ENCODE measurements around the gene TRPC4AP. TPM values are rescaled to one million over a fixed set of nuclear protein-coding genes. Genes with fewer than 3 reads are reported as not detected.
A peak's percentile ranks its signal among the peaks of the same experiment; 100 is the strongest.

TRPC4AP gene
- total RNA-seq, 4 donors from 2014 or later = 57.3 to 85.3 (median 70.1) TPM

DNA sequence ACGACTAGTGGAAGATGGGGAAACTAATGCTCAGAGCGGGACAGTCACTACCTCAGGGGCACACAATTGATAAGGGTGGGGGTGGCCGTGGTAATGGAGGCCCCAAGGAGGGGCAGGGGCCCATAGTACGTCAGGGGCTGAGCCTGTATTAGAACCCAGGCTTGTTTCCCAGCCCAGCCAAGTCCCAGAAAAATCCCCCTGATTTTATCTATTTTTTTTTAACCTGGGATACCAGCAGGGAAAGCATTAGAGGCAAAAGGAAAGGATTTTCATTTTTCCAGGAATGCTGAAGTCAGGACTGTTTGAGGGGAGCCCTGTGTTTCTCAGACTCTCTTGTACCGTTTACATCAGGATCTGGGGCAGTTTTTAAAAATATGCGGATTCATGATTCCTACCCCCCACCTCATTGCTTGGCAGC, 136.6 kb downstream of the TRPC4AP start:
- no peak for TF ChIP-seq POLR2AphosphoS5 (IDR thresholded peaks at IDR 0.05)
- TF ChIP-seq, protein P1, sequence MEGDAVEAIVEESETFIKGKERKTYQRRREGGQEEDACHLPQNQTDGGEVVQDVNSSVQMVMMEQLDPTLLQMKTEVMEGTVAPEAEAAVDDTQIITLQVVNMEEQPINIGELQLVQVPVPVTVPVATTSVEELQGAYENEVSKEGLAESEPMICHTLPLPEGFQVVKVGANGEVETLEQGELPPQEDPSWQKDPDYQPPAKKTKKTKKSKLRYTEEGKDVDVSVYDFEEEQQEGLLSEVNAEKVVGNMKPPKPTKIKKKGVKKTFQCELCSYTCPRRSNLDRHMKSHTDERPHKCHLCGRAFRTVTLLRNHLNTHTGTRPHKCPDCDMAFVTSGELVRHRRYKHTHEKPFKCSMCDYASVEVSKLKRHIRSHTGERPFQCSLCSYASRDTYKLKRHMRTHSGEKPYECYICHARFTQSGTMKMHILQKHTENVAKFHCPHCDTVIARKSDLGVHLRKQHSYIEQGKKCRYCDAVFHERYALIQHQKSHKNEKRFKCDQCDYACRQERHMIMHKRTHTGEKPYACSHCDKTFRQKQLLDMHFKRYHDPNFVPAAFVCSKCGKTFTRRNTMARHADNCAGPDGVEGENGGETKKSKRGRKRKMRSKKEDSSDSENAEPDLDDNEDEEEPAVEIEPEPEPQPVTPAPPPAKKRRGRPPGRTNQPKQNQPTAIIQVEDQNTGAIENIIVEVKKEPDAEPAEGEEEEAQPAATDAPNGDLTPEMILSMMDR (IDR thresholded peaks at IDR 0.05) = peak in 1 of 5 experiments; percentile 20
- no peak for TF ChIP-seq POLR2A (IDR thresholded peaks at IDR 0.05)
- peaks cover 0 to 4% (median 0%) of the 10 kb centered on the region in 4 donors for H3K36me3 ChIP-seq
- no peak for DNase-seq
- in situ Hi-C loops (cut with MboI; ENCODE audit: low pct_ligation_motif_present in 1 of 4, low pct_unique_long_range_greater_than_20kb in 1 of 4, low sequenced_read_pairs in 3 of 4) (loop anchor here in 3 of 4 donors (5.0 kb wide), 1 partner anchor 84 kb away; the partner anchor contains the start of gene GGT7 (in 3 of the 3)), intact Hi-C loops (cut with DNase I; ENCODE audit: low total_unique reads) (loop anchor here (5.0 kb wide), 1 partner anchor 84 kb away; the partner anchor contains the start of gene GGT7)
- peaks cover 11 to 38% (median 16%) of the 10 kb centered on the region in 4 donors for H3K4me1 ChIP-seq
- WGBS, 2 donors (ENCODE audit: low coverage in 1 of 2) = 18 to 25% methylated on average over 2 to 6 of the region's 6 CpGs
- peak overlapping the region; percentile 86 to 91 (median 90) for H3K27ac ChIP-seq
- no peaks in the 10 kb centered on the region for H3K9me3 ChIP-seq
- peak overlapping the region; percentile 15 to 67 (median 50) for H3K4me3 ChIP-seq
- H3K27me3 ChIP-seq = no peaks in the 10 kb centered on the region

DNA sequence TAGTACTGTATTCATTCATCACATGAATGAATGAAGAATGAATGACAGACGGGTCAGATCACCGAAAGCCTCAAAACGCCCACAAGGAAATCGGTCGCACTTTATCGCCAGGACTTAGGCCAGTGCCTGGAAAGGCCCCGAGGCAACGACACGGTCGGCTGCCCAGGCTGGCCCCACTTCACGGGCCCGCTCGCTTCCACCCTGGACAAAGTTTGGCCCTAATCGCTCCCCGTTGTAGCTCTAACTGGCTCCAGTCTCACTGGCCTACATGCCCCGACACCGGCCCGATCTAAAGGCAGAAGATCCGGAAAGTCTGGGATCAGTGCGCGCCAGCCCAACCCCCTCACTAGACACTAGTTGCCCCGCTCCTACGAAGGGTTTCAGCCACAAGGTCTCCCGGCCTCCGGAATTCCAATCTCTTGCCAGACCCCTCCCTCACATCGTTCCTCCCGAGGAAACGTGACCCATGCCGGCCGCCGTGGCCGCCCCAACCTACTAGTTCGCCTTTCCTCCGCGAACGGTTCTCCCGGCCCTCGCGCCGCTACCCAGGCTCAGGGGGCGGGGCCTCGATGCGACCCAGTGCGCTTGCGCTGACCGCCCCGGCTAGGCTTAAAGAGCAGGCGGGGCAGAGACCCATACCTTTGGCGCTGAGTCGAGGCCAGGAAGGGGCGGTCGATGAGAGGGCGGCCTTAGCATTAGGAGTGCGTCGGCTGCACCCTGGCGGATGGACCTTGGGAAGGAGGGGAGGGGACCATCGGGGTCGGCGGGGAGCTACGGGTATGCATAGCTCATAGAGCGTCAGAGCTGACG, 137.2 kb downstream of the TRPC4AP start, which contains the start of the genes GSS and MYH7B:
TSS of gene GSS (minus strand) at position 576 of the 810 bp plus-strand sequence. CDS start 3,954 bp downstream, outside the sequence.
TSS of gene MYH7B (plus strand) at position 638 of the 810 bp plus-strand sequence. CDS start 22,138 bp downstream, outside the sequence.
- peaks cover 11 to 42% (median 14%) of the 10 kb centered on the region in 4 donors for H3K4me1 ChIP-seq
- peak within 1 kb of the TSS; percentile 42 to 79 (median 63) for H3K4me3 ChIP-seq
- H3K27ac ChIP-seq = peak within 1 kb of the TSS; percentile 86 to 91 (median 90)
- DNase-seq = peak; percentile 99
- in situ Hi-C loops (cut with MboI; ENCODE audit: low pct_ligation_motif_present in 1 of 4, low pct_unique_long_range_greater_than_20kb in 1 of 4, low sequenced_read_pairs in 3 of 4) = loop anchor here in 3 of 4 donors (5.0 kb wide), 1 partner anchor 83 kb away; the partner anchor contains the start of gene GGT7 (in 3 of the 3)
- TF ChIP-seq POLR2A (IDR thresholded peaks at IDR 0.05) (peak; percentile 84), EP300 (IDR thresholded peaks at IDR 0.05; ENCODE audit: low read depth) (no peak), POLR2AphosphoS5 (IDR thresholded peaks at IDR 0.05) (peak; percentile 91 to 95 (median 93))
- TF ChIP-seq, protein P1 (IDR thresholded peaks at IDR 0.05) = peak; percentile 35 to 84 (median 44)
- 1% methylated on average over 60 of the region's 62 CpGs; no CpG with 5 or more reads in 1 of the 2 donors for WGBS, 2 donors (ENCODE audit: low coverage in 1 of 2)
- H3K9me3 ChIP-seq = no peaks in the 10 kb centered on the region
- no peaks in the 10 kb centered on the region for H3K27me3 ChIP-seq
- intact Hi-C loops (cut with DNase I; ENCODE audit: low total_unique reads) = loop anchor here (5.0 kb wide), 1 partner anchor 83 kb away; the partner anchor contains the start of gene GGT7
- peaks cover 0 to 4% (median 0%) of the 10 kb centered on the region in 4 donors for H3K36me3 ChIP-seq

DNA sequence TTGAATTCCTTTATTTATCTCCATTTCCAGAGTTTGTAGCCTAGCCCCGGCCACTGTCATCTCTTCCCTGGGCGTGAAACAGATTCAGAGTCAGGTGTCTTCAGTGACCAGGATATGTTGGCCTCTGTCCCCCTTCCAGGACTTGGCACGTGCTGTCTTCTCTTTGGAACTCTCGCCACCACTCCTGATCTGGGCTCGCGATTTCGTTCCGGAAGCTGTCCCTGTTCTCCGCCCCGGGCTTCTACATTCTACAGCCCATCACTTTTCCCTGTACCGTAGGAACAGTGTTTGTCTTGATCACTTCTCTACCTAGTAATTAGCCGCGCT, 137.7 kb downstream of the TRPC4AP start:
- in situ Hi-C loops (cut with MboI; ENCODE audit: low pct_ligation_motif_present in 1 of 4, low pct_unique_long_range_greater_than_20kb in 1 of 4, low sequenced_read_pairs in 3 of 4) = loop anchor here in 3 of 4 donors (5.0 kb wide), 1 partner anchor 83 kb away; the partner anchor contains the start of gene GGT7 (in 3 of the 3)
- intact Hi-C loops (cut with DNase I; ENCODE audit: low total_unique reads) = loop anchor here (5.0 kb wide), 1 partner anchor 83 kb away; the partner anchor contains the start of gene GGT7
- Histone ChIP-seq H3K4me3 (peak overlapping the region; percentile 42 to 79 (median 63)), H3K9me3 (no peaks in the 10 kb centered on the region), H3K27me3 (no peaks in the 10 kb centered on the region), H3K4me1 (peaks cover 11 to 36% (median 13%) of the 10 kb centered on the region in 4 donors), H3K27ac (peak overlapping the region; percentile 86 to 91 (median 90)), H3K36me3 (peaks cover 0 to 4% (median 0%) of the 10 kb centered on the region in 4 donors)
- WGBS, 2 donors (ENCODE audit: low coverage in 1 of 2) = 5 to 15% methylated on average over 13 of the region's 13 CpGs
- no peak for TF ChIP-seq EP300 (IDR thresholded peaks at IDR 0.05; ENCODE audit: low read depth)
- TF ChIP-seq, protein P1 (IDR thresholded peaks at IDR 0.05) = no peak
- TF ChIP-seq POLR2AphosphoS5 (IDR thresholded peaks at IDR 0.05) = no peak
- no peak for TF ChIP-seq POLR2A (IDR thresholded peaks at IDR 0.05)
- DNase-seq = peak; percentile 37

DNA sequence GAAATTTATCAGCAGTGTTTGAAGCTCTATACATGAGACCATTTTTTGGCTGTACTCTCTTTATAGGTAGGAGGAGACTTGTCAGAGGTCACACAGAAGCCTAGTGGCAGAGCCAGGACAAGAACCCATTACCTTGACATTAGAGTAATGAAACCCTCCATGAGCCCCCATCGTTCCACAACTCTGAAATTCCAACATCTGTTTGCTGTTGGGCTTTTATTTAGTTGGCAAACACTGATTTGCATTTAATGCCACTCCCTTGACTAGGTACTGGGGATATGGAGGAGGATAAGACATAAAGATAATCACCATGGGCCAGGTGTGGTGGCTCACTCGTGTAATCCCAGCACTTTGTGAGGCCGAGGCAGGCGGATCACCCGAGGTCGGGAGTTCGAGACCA, 138.6 kb downstream of the TRPC4AP start:
- H3K27ac ChIP-seq = peak overlapping the region in 1 of 4 donors; percentile 86
- in situ Hi-C loops (cut with MboI; ENCODE audit: low pct_ligation_motif_present in 1 of 4, low pct_unique_long_range_greater_than_20kb in 1 of 4, low sequenced_read_pairs in 3 of 4) (no loop called here), intact Hi-C loops (cut with DNase I; ENCODE audit: low total_unique reads) (no loop called here)
- H3K4me3 ChIP-seq = no peak overlapping the region
- H3K36me3 ChIP-seq = peaks cover 0 to 10% (median 0%) of the 10 kb centered on the region in 4 donors
- H3K4me1 ChIP-seq = peaks cover 11 to 42% (median 18%) of the 10 kb centered on the region in 4 donors
- H3K9me3 ChIP-seq = no peaks in the 10 kb centered on the region
- no peak for DNase-seq
- no peaks in the 10 kb centered on the region for H3K27me3 ChIP-seq
- TF ChIP-seq EP300 (IDR thresholded peaks at IDR 0.05; ENCODE audit: low read depth) (no peak), POLR2AphosphoS5 (IDR thresholded peaks at IDR 0.05) (no peak)
- 83% methylated on average over 7 of the region's 7 CpGs; no CpG with 5 or more reads in 1 of the 2 donors for WGBS, 2 donors (ENCODE audit: low coverage in 1 of 2)

Data from transverse colon (tissue), 4 donors.